HL-60 (cell line): ENCODE results near the gene ISYNA1.

Experiments used
- DNase-seq, 2 experiments: peaks; one replicate each; pipeline ENCODE4 v3.0.0-alpha.2; 2010 to 2020; ENCODE audit warnings: low read depth in 1 of 2, low spot score in 1 of 2
- H3K27ac ChIP-seq: fragments of 250-450 bp; sonication (Bioruptor Pico); replicated peaks from 2 replicates; pipeline ENCODE4 v1.5.1; 2020; ENCODE audit warnings: mild to moderate bottlenecking, moderate library complexity
- H3K27me3 ChIP-seq: fragments of 250-450 bp; sonication (Bioruptor Pico); 2 replicates; pipeline ENCODE4 v1.5.1; 2021; ENCODE audit warnings: mild to moderate bottlenecking, moderate library complexity; ENCODE audit not compliant: insufficient read depth, poor library complexity, severe bottlenecking
- H3K4me3 ChIP-seq: replicated peaks from 2 replicates; pipeline ENCODE4 v1.5.1; 2011; ENCODE audit warnings: mild to moderate bottlenecking, control low read depth, low read length; ENCODE audit not compliant: insufficient read depth
- GABPA ChIP-seq: IDR thresholded peaks from 2 replicates; pipeline ENCODE4 v1.6.1; 2012; ENCODE audit warnings: low read depth
- POLR2AphosphoS5 ChIP-seq: IDR thresholded peaks from 2 replicates; pipeline ENCODE4 v1.6.1; 2012; ENCODE audit warnings: low read depth
- REST ChIP-seq: IDR thresholded peaks from 2 replicates; pipeline ENCODE4 v1.6.1; 2012; ENCODE audit warnings: low read depth; ENCODE audit not compliant: insufficient replicate concordance
- SPI1 ChIP-seq: IDR thresholded peaks from 2 replicates; pipeline ENCODE4 v1.6.1; 2012; ENCODE audit warnings: low read depth, mild to moderate bottlenecking, borderline replicate concordance
- TF ChIP-seq, protein P1 (sequence below): IDR thresholded peaks from one replicate; pipeline ENCODE4 v1.5.1; 2011; ENCODE audit warnings: low read length, control low read depth, inconsistent platforms; ENCODE audit not compliant: insufficient read depth

The ISYNA1 gene

GRCh38 chr19:18418029-18418482 is 19.9 kb downstream of the ISYNA1 start:
- H3K27ac ChIP-seq: peak overlapping the region; percentile 98
- no peaks in the 10 kb centered on the region for H3K27me3 ChIP-seq
- no peak for DNase-seq
- H3K4me3 ChIP-seq: no peak overlapping the region
- no peak for TF ChIP-seq SPI1
- no peak for TF ChIP-seq GABPA
- no peak; the same call in 1 of the 2 replicates for TF ChIP-seq POLR2AphosphoS5
- TF ChIP-seq, protein P1, sequence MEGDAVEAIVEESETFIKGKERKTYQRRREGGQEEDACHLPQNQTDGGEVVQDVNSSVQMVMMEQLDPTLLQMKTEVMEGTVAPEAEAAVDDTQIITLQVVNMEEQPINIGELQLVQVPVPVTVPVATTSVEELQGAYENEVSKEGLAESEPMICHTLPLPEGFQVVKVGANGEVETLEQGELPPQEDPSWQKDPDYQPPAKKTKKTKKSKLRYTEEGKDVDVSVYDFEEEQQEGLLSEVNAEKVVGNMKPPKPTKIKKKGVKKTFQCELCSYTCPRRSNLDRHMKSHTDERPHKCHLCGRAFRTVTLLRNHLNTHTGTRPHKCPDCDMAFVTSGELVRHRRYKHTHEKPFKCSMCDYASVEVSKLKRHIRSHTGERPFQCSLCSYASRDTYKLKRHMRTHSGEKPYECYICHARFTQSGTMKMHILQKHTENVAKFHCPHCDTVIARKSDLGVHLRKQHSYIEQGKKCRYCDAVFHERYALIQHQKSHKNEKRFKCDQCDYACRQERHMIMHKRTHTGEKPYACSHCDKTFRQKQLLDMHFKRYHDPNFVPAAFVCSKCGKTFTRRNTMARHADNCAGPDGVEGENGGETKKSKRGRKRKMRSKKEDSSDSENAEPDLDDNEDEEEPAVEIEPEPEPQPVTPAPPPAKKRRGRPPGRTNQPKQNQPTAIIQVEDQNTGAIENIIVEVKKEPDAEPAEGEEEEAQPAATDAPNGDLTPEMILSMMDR: no peak
- no peak for TF ChIP-seq REST

DNA sequence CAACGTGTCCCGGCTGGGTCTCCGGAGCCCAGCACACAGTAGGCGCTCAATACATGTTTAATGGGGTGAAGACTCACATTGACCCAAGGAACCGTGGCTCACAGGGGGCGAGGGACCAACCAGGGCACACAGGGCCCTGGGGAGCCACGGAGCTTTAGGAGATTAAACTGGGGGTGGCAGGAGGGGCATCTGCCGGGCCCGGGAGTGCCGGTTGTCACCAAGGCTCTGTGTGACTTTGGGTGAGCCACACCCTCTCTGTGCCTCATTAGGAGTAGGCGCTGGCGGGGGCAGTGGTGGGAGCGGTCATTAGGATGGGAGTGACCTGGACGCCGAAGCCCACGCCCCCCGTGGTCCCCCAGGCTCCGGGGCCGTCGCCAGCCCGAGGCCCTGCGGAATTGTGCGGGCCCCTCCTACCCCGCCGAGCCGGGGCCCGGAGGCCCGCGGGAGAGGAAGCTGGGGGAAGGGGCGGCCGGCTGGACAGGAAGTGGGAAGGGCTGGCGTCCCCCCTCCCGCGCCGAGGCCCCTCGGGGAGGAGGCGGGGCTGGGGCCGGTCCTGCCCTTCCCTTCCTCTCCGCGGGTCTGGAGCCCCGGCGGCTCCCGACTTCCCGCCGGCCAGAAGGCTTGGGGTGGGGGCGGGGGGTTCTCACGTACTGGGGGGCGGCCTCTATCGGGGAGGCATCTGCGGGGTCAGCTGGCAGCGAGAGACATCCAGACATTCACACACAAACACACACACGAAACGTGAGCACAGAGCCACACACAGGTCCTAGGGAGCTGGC is 20.5 kb downstream of the ISYNA1 start:
- Histone ChIP-seq H3K4me3 (peak overlapping the region; percentile 28), H3K27ac (peak overlapping the region; percentile 98), H3K27me3 (no peaks in the 10 kb centered on the region)
- peak; percentile 85 to 88 for DNase-seq
- TF ChIP-seq GABPA (peak; percentile 78), SPI1 (peak; percentile 84), REST (no peak), POLR2AphosphoS5 (peak; percentile 55)
- TF ChIP-seq, protein P1: no peak

- no peaks in the 10 kb centered on the region for H3K27me3 ChIP-seq
- peak; percentile 84 to 92 for DNase-seq
- no peak for TF ChIP-seq SPI1
- TF ChIP-seq, protein P1: no peak
- TF ChIP-seq POLR2AphosphoS5: no peak; the same call in 1 of the 2 replicates
- TF ChIP-seq REST: no peak
- no peak for TF ChIP-seq GABPA
- peak overlapping the region; percentile 28 for H3K4me3 ChIP-seq
- peak overlapping the region; percentile 98 for H3K27ac ChIP-seq
These were observed 21.1 kb downstream of the ISYNA1 start for GRCh38 chr19:18416778-18417249.
